Psoas muscle (tissue), 8 donors: ENCODE data around the gene RCOR1. TPM values are rescaled to one million over a fixed set of nuclear protein-coding genes. Genes with fewer than 3 reads are reported as not detected.
A peak's percentile ranks its signal among the peaks of the same experiment; 100 is the strongest.

ENCODE experiments used
- ATAC-seq, 4 donors: fragments of 200-7000 bp; cut with Tn5 transposase; one replicate each; pipeline ENCODE4 v1.9.1; 2020; ENCODE audit warnings: moderate library complexity in 3 of 4, mild to moderate bottlenecking in 2 of 4
- DNase-seq, 2 donors: peaks; one replicate each; pipeline ENCODE4 v3.0.0-alpha.2; 2020
- H3K27ac ChIP-seq: fragments of 200-600 bp; one replicate; pipeline ENCODE4 v1.8.0; 2022
- H3K27me3 ChIP-seq, 3 donors: fragments of 200-600 bp in 1 of 3; one replicate each; pipeline versions ENCODE4 v1.6.1 to v1.8.0; 2013 to 2022; ENCODE audit warnings: low read length in 2 of 3, mild to moderate bottlenecking in 2 of 3, moderate library complexity in 1 of 3; ENCODE audit not compliant: insufficient read depth in 3 of 3
- H3K36me3 ChIP-seq, 2 donors: fragments of 200-600 bp in 1 of 2; one replicate each; pipeline versions ENCODE4 v1.6.1 to v1.8.0; 2013 to 2022; ENCODE audit warnings: low read depth in 1 of 2, mild to moderate bottlenecking in 1 of 2, moderate library complexity in 1 of 2; ENCODE audit not compliant: insufficient read depth in 1 of 2
- H3K4me1 ChIP-seq: fragments of 200-600 bp; one replicate; pipeline ENCODE4 v1.8.0; 2022
- H3K4me3 ChIP-seq: fragments of 200-600 bp; one replicate; pipeline ENCODE4 v1.8.0; 2022; ENCODE audit warnings: mild to moderate bottlenecking
- H3K9me3 ChIP-seq: fragments of 200-600 bp; one replicate; pipeline ENCODE4 v1.8.0; 2022
- CTCF ChIP-seq: fragments of 200-600 bp; IDR thresholded peaks from one replicate; pipeline ENCODE4 v1.8.0; 2022; ENCODE audit warnings: antibody characterized with exemption
- WGBS, 3 donors: extraction: QIAGEN DNeasy Blood & Tissue Kit; methylation state at CpG; one replicate each; pipeline versions ENCODE4 v1.1.6 to v1.1.7; 2013; 5-methylcytosine and 5-hydroxymethylcytosine counted together
- intact Hi-C, 2 donors: fragments of 100-400 bp; cut with DNase I; formaldehyde crosslinking; loops; one replicate each; pipeline versions ENCODE4 v1.11.0 to v1.14.2; 2022
- polyA plus RNA-seq, 3 donors: library from polyadenylated mRNA; stranded (reverse); fragments of 200-250 nt; gene quantifications; one replicate each; pipeline ENCODE4 v1.2.3, GENCODE V29; 2013
- total RNA-seq, 4 donors: library from RNA; stranded (reverse); fragmentation: NEBNext Ultra II Directional in 2 of 4; extraction: Animal tissue kit (Norgen Biotek cat#: 25700) in 2 of 4; gene quantifications; one replicate each; pipeline versions ENCODE4 v1.2.1 to v1.2.4, GENCODE V29; 2021 to 2023
- donor health status: healthy with polysubstance abuse.
- donor health status: DM: no; HTN: no; CAD: no; lungs with moderate emphysema.
- donor health status: Bipolar disorder and iron deficiency.
- donor health status: healthy.
- donor health status: DM: yes; HTN: yes; CAD: no.
- donor health status: DM: no; HTN: no; CAD: no.
- donor health status: DM: no; HTN: no; CAD: no.
- donor health status: DM: yes; HTN: yes; CAD: no.

RCOR1 gene
- total and polyA plus RNA-seq, 7 donors = 6.0 to 17.7 (median 14.3) TPM

- DNase-seq (no peak), ATAC-seq (peak in 1 of 4 donors; percentile 51)
- no peak for TF ChIP-seq CTCF
- Histone ChIP-seq H3K27me3 (no peaks in the 10 kb centered on the region), H3K4me3 (no peak overlapping the region), H3K36me3 (no peaks in the 10 kb centered on the region), H3K27ac (no peak overlapping the region), H3K4me1 (peaks cover 23% of the 10 kb centered on the region), H3K9me3 (no peaks in the 10 kb centered on the region)
- intact Hi-C loops = no loop called here
- WGBS, 3 donors = 25 to 40% (median 33%) methylated on average over 3 of the region's 3 CpGs
These were observed 59.7 kb downstream of the RCOR1 start for GRCh38 chr14:102652194-102652593.

- intact Hi-C loops = no loop called here
- H3K36me3 ChIP-seq = no peaks in the 10 kb centered on the region
- H3K27me3 ChIP-seq = no peaks in the 10 kb centered on the region
- DNase-seq (no peak), ATAC-seq (no peak)
- H3K4me3 ChIP-seq = no peak overlapping the region
- no peak for TF ChIP-seq CTCF
- H3K27ac ChIP-seq = no peak overlapping the region
- H3K9me3 ChIP-seq = no peaks in the 10 kb centered on the region
- peaks cover 23% of the 10 kb centered on the region for H3K4me1 ChIP-seq
- WGBS, 3 donors = 94 to 99% (median 98%) methylated on average over 4 of the region's 4 CpGs
These were observed 61.8 kb downstream of the RCOR1 start for GRCh38 chr14:102654298-102654697.

- H3K36me3 ChIP-seq = no peaks in the 10 kb centered on the region
- ATAC-seq (no peak), DNase-seq (no peak)
- H3K27me3 ChIP-seq = no peaks in the 10 kb centered on the region
- intact Hi-C loops = no loop called here
- peaks cover 23% of the 10 kb centered on the region for H3K4me1 ChIP-seq
- no peak overlapping the region for H3K27ac ChIP-seq
- no peak for TF ChIP-seq CTCF
- no peaks in the 10 kb centered on the region for H3K9me3 ChIP-seq
- H3K4me3 ChIP-seq = no peak overlapping the region
These were observed 62.7 kb downstream of the RCOR1 start for GRCh38 chr14:102655137-102655536.

GRCh38 chr14:102659797-102660196, 67.3 kb downstream of the RCOR1 start:
- H3K9me3 ChIP-seq = no peaks in the 10 kb centered on the region
- no peak for ATAC-seq
- WGBS, 3 donors = 80 to 85% (median 81%) methylated on average over 4 of the region's 4 CpGs
- no peak for DNase-seq
- TF ChIP-seq CTCF = no peak
- H3K27ac ChIP-seq = no peak overlapping the region
- intact Hi-C loops = no loop called here
- H3K27me3 ChIP-seq = no peaks in the 10 kb centered on the region
- no peak overlapping the region for H3K4me3 ChIP-seq
- no peaks in the 10 kb centered on the region for H3K4me1 ChIP-seq
- no peaks in the 10 kb centered on the region for H3K36me3 ChIP-seq

GRCh38 chr14:102661614-102662013, 69.2 kb downstream of the RCOR1 start:
- no peaks in the 10 kb centered on the region for H3K27me3 ChIP-seq
- 94 to 97% (median 96%) methylated on average over 4 of the region's 4 CpGs for WGBS, 3 donors
- H3K4me1 ChIP-seq = no peaks in the 10 kb centered on the region
- H3K9me3 ChIP-seq = no peaks in the 10 kb centered on the region
- H3K36me3 ChIP-seq = no peaks in the 10 kb centered on the region
- intact Hi-C loops = no loop called here
- no peak for DNase-seq
- no peak for TF ChIP-seq CTCF
- H3K4me3 ChIP-seq = no peak overlapping the region
- no peak overlapping the region for H3K27ac ChIP-seq
- ATAC-seq = no peak
